AG09319 (cell line): ENCODE measurements around the gene PLEKHA4.
A peak's percentile ranks its signal among the peaks of the same experiment; 100 is the strongest.

Experiments
- DNase-seq: peaks from one replicate; pipeline ENCODE4 v3.0.0-alpha.2; 2010; ENCODE audit warnings: low read depth; ENCODE audit errors: extremely low read depth
- CTCF ChIP-seq: IDR thresholded peaks from 2 replicates; pipeline ENCODE4 v1.5.1; 2011; ENCODE audit warnings: low read depth, mild to moderate bottlenecking, inconsistent platforms, low read length, moderate library complexity

PLEKHA4 gene

GRCh38 chr19:48830088-48830487, 38.3 kb downstream of the PLEKHA4 start:
- DNase-seq: no peak
- no peak for TF ChIP-seq CTCF

- TF ChIP-seq CTCF: no peak; the same call in none of the 2 replicates
- DNase-seq: no peak
Measured at GRCh38 chr19:48826606-48827020, 41.8 kb downstream of the PLEKHA4 start.

GRCh38 chr19:48822514-48822913, 45.9 kb downstream of the PLEKHA4 start:
- TF ChIP-seq CTCF: no peak
- DNase-seq: no peak

- TF ChIP-seq CTCF: no peak
- no peak for DNase-seq
Measured at GRCh38 chr19:48821633-48822032, 46.8 kb downstream of the PLEKHA4 start.

- no peak for TF ChIP-seq CTCF
- DNase-seq: peak; percentile 98
Measured at GRCh38 chr19:48819366-48819816, 49.0 kb downstream of the PLEKHA4 start.

GRCh38 chr19:48818234-48818820, 50.1 kb downstream of the PLEKHA4 start:
- DNase-seq: no peak
- no peak for TF ChIP-seq CTCF

- no peak for DNase-seq
- no peak for TF ChIP-seq CTCF
Measured at GRCh38 chr19:48817585-48818124, 50.8 kb downstream of the PLEKHA4 start.
